GM11168 (cell line): Measurements from ENCODE around the gene MAP3K4.

ENCODE experiments used
- in situ Hi-C: fragments of 300-500 bp; cut with MboI; formaldehyde crosslinking; loops from one replicate; pipeline ENCODE4 v1.12.0; 2022; ENCODE audit warnings: low sequenced_read_pairs; ENCODE audit not compliant: unreplicated experiment

The MAP3K4 gene

DNA sequence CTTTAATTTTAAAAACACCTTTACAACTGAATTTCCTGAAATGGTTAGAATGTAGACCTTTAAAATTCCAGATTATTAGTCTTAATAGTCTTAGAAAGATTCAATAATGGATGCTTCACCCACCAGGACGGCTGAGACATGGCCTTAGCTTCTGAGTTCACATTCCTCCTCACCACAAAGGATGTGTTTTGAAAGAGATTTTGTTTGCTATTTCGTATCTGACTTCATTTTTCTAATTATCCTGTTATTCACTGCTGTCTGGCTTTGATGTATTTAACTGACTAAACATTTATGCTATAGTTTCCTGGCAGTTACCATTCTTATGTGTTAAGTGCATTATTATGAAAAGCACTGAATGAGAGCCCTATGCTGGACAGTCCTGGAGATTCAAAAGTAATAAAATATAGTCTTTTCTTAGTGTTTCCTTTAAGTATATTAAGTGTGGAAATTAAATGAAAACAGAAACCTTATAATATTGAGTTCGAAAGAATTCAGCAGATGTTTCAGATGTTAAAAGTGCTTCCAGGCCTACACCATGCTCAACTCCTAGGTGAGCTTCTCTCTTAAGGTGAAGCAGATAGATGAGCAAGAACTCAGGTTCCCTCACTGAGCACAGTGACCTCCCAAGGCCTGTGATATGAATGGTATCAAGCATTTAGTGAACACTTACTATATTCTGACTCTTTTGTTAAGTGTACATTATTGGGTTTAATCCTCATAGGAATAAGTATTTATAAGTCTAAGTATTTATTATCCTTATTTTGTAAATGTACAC lies 40.3 kb downstream of the MAP3K4 start:
- in situ Hi-C loops: no loop called here

DNA sequence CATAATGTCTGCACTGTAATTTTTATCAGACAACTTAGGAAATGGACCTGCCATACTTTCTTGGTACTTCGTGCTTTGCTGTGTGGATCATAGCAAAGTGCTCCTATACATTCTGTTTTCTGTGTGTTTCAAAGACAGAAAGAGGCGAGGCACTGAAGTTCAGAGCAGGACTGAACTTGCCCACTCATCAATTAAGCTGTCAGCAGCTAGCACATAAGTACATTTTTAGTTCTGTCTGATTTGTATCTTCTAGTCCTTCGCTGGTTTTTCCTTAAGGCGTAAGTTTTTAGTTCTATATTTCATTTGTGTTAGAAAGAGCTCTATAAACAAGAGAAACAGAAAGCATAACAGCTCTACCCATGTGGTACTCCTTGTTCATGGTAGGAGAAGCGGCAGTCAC lies 42.1 kb downstream of the MAP3K4 start:
- in situ Hi-C loops: no loop called here

DNA sequence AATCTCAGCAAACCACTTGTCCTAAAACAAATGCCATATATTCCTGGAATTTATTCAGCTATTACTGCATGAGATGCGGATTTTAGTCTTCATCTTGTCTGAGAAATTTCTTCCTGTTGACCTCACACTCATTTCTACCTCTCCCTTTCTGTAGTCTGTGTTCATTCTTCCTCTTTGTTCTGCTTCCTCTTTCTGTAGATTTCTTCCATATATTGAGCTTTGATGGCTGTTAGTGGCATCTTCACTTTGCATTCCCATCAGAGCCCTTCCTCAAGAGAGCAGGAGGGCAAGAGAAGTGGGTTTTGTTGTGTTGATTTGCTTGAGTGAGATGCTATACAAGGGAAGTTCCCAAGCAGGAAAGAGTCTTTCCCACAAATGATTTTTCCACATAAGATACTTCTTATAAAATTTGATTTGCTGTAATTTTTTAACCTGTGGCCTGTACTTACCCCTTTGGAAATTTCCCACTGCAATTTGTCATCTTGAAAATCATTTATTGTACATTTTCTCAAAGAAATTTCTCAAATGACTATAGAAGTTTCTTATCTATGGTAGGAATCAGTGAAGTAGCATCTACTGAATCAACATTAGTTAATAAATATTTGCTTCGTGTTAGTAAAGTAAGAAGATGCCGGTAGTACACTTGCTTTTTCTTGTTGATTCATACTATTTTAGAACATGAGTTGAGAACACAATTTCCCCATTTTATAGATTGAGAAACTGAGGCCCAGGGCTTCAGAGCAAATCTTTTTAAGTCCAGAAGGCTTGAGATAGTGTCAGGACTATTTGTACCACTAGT lies 43.8 kb downstream of the MAP3K4 start:
- in situ Hi-C loops: no loop called here

DNA sequence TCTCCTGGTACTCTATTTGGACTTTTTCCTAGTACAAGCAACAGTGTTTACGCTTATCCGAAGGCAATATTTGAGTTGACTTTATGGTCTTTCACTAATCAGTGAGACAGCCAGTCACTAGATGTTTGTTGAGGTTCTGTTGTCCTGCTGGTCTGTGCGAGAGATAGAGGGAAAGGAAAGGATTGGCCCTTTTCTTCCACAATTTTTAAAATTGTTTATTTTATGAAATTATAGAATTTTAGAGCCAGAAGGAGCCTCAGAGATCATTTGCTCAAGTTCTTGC lies 44.4 kb downstream of the MAP3K4 start:
- in situ Hi-C loops: no loop called here

DNA sequence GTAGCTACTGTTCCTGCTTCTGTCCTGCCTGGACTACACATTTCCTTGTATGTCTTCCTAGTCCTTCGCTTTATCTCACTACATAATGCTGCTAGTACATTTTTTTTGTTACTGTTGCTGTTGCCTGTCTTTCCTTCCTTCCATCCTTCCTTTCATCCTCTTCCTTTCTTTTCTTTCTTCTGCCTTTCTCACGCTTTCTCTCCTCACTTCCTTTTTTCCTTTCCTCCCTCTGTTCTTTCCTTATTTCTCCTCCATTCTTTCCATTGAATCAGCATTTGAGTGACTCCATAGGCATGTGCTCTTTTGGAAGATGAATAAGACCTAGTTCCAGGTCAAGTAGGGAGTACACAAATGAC lies 46.3 kb downstream of the MAP3K4 start:
- in situ Hi-C loops: no loop called here

DNA sequence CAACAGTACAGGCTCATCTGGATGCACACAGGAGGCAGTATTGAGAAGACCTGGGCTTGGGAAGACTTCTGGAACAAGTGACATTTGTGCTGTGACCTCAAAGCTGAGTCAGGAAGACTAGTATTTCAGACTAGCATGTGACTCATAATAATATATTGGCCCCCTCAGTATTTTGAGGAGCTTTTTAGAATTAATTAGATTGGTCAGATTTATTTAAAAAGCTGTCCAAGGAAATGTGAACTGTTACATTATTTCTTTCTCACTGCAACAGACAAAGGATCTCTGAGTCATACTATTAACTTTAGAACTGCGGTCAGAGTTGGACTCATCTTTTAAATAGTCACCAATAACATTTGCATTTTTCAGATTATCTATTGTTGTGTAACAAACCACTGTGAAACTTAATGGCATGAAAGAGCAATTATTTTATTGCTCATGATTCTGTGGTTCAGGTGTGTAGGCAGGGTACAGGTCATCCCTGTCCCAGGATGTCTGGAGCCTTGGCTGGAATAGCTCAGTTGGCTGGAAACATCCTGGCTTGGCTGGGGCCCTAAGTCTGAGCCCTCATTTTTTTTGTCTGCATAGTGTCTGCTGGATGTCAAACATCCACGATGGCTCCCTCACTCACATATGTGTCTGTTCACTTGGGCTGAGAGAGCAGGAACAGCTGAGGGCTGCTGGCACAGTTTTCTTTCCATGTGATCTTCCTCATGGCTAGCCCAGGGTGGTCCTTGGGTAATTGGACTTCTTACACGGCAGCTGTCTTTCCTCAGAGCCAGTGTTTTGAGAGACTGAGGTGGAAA lies 46.9 kb downstream of the MAP3K4 start:
- in situ Hi-C loops: no loop called here

DNA sequence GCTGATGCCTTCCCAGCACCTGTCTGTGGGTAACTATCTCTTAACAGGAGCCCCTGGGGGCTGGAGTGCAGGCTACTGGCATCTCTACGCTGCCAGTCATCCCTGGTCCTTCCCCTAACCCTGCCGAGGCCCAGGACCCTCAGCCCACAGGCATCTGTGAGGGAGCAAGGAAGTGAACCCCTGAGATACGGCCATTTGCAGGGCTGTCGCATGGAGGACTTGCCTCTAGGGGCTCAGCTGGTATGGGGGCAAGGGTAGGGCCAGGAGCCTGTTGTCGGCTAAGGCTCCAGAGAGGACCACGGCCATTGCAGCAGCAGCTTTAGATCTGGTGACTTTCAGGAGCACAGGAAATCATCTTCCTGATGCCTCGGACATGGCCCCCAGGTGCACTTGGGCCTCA lies 49.7 kb downstream of the MAP3K4 start:
- in situ Hi-C loops: no loop called here

DNA sequence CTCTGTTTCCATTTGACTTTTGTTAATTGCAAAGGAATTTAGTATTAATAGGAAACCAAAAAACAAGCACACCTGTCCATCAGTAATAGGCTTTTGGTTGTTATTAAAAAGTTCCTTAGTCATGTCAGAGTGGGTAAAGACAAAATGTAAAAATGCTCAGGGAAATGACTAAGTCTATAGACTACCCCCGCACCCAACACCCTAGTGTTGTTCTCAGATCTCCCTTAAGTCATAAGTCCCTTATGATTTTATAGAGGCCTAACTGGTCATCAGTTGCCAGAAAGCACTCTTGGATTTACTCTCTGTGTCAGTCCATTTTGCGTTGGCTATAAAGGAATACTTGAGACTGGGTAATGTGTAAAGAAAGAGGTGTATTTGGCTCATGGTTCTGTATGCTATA lies 52.8 kb downstream of the MAP3K4 start:
- in situ Hi-C loops: no loop called here

DNA sequence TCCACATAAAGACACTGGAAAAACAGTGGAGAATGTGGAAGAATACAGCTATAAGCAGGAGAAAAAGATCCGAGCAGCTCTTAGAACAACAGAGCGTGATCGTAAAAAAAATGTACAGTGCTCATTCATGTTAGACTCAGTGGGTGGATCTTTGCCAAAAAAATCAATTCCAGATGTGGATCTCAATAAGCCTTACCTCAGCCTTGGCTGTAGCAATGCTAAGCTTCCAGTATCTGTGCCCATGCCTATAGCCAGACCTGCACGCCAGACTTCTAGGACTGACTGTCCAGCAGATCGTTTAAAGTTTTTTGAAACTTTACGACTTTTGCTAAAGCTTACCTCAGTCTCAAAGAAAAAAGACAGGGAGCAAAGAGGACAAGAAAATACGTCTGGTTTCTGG lies 57.1 kb downstream of the MAP3K4 start:
- in situ Hi-C loops: no loop called here

DNA sequence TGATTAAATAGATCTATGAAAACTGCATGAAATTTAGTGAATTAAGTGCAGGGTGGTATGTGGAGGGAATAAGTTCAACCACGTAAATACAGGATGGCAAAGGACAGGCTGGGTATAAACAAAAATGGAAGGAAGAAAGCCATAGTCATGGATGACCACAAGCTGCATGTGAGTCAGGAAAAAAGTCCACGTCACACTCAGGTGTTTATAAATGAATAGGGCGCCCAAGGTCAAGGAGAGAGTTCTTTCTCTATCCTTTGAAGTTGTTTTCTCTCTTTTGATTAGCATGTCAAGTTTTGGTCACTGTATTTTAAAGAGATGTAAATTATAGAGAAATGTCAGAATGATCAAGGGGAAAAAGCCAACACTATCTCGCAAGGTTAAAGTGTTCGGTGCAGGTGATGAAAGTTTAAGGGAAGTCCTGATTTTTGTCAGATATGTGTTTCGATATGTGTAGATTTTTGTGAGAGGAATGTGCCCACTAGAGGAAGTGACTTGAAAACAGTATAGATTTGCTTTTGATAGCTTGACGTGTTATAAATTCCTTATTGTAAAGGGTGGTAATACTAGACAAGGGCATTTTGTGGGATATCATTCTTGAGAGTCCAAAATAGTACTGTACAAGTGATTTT lies 58.7 kb downstream of the MAP3K4 start:
- in situ Hi-C loops: no loop called here

DNA sequence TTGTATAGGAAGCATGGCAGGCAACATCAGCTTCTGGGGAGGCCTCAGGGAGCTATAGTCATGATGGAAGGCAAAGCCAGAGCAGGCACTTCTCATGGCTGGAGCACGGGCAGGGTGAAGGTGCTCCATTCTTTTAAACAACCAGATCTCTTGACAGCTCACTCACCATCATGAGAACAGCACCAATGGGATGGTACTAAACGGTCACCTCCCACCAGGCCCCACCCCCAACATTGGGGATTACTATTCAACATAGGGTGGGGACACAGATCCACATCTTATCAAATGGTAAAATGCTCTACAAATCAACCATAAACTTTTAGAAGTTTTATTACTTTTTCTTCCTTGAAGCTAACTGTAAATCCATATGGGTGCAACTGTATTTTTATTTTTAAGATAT lies 61.5 kb downstream of the MAP3K4 start:
- in situ Hi-C loops: no loop called here

DNA sequence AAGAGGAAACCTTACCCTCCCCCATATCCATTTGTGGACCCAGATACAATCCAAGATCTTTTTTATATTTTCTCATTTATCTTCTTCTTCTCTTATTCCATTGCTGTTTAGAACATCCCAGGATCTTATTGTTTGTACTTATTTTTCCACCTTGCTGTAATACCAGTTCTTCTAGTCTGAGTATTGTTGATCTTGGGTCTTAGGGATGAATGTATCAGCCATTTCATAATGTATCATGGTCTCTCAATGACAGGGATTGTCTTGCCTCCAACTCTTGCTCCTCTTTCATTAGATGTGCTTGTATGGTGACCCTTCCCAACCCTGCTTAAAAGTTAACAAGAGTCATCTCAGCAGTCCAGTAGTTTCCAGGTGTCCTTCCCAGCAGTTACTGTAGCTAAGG lies 63.3 kb downstream of the MAP3K4 start:
- in situ Hi-C loops: no loop called here

DNA sequence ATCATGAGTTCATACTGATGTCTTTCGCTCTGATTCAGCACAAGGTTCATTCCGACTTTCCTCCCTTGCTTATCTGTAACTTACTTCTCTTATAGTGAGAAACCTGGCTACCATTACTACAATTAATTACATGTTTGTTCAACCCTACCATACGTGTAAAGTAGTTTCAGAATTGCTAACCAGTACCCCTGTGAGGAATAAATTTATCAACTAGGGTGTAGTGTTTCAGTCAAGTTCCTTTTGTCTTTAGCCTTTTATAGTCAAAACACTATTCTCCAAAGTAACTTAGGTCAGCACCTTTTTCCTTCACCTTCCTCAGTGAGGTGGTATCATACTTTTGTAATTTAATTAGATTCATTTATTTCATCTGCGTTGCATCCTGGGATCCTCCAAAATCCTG lies 64.9 kb downstream of the MAP3K4 start:
- in situ Hi-C loops: no loop called here

DNA sequence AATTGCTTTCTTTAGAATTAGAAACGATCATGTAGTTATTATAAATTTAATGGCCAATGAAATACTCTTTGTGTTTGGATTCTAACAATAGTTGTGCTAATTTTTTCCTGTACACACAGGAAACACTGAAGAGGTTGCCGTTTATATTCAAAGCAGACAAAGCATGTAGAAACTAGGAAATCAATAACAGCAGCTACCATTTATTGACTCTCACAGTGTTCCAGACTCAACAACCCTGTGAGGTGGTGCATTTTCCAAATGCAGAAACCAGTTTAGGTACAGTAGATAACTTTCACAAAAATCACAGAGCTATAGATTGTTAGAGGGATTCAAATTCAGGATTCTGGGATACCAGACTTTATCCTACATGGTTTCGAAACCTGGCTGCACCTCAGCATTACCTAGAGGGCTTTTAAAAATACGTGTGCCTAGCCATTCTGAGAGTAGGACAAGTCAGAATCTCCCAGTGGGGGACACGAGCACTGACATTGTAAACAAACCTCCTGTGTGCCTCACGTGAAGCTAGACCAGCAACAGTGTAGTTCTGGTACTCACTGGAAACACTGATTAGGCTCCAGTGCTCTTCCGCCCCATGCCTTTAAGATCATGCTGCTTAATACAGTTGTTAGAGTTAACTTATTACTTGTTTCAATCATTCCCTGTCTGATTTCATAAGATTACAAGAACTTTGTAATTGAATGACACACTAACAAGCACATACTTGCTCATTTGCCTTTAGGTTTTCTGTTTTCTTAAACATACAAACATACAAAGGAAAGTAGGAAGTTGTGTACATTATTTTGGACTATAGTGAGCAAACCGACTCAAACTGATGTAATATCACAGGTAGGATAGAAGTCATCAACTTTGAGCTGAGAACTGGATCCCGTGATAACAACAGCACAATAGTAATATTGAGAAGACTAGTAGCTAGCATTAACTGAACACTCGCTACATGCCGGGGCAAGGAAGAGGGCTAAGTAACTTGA lies 65.8 kb downstream of the MAP3K4 start:
- in situ Hi-C loops: no loop called here

DNA sequence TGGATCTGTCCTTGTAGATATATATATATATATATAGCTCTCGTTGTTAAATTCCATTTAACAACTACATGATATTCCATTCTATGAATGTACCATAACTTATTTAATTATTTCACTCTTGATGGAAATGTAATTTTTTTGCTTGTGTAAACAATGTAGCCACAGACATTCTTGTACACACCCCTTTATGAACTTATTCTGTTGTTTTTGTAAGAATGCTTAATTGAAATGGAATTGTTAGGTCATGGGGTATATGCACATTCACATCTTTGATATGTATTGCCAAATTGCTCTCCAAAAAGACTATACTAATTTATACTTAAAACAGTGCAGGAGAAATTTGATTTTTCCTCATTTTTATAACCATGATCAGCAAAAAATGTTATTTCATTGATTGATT lies 67.2 kb downstream of the MAP3K4 start:
- in situ Hi-C loops: no loop called here

DNA sequence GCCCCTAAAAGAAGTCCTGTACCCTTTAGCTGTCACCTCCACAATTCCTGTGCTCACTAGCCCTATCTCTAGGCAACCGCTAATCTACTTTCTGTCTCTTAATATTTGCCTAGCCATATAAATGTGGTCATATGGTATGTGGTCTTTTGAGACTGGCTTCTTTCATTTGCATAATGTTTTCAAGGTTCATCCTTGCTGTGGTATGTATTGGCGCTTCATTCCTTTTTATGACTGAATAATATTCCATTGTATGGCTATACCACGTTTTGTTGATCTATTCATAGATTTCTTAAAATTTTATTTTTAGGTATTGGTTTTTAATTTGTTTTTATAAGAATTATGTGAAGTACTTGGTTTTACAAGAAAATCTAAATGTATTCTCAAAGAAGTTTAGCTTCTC lies 70.0 kb downstream of the MAP3K4 start:
- in situ Hi-C loops: no loop called here

DNA sequence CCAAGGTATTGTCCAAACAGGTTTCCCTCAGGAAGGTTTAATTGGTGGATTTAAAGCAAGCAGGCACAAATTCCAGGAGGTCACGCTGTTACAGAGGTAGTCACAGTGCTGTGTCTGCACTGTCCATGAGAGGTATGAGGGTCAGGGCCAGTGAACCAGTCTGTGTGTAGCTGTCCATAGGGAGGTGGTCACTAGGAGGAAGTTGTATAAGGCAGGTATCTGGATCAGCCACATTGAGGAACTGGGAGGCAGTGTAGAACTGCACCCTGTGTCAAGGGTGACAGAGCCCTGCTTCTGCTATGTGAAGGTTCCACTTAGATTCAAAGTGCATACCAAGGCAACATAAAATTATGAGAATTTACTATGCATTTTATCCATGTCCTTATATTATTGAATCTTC lies 73.3 kb downstream of the MAP3K4 start:
- in situ Hi-C loops: no loop called here

DNA sequence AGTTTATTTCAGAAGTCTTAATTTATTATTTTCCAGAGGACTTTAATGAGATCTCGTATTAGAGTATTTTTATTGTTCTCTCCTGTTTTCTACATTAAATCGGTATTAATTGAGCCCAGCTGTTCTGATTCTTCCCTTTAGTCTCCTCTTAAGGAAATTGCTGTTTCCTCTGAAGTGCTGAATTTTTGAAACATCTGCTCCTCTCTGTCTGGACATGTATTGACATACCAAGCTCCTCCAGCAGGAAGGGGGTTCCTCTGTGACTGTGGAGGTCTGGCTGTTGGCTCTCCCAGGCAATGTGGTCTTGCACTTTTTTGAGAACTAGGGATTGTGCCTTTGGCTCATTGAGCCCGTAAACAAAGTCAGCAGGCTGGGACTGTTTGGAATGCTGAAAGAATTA lies 74.9 kb downstream of the MAP3K4 start:
- in situ Hi-C loops: no loop called here

DNA sequence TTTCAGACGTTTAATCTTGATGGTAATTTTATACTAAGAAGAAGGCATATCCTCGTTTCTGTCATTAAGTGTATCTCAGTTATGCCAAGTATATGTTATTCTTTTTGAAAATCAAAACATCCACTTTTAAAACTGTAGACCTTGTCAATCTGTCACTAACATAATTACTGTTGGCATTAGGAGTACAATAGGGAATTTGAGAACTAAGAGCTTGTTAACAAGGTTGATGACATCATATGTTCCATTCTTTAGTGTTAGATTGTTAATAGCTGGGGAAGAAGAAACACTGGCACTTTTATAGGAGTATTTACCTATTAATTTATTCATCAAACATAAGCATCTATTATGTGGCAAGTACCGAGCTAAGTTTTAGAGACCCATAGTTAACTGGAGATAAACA lies 76.2 kb downstream of the MAP3K4 start:
- in situ Hi-C loops: no loop called here

DNA sequence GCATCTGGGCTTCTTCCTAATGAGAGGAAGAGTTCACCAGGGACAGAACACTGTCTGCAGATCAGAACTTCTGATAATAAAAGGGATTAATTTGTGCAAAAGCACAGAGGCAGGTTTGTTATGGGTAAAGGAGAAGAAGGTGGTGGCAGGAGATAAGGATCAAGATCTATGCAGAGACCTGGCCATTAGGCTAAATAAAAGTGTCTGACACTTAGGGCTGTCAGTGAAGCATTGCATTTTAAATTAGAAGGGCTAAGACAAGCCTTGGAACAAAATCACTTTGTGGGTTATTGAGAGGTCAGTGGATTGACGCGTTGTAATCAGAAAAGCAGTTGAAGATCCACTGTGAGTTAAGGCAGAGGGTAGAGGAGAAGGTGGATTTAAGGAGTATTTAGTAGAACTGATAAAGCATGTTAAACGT lies 76.8 kb downstream of the MAP3K4 start:
- in situ Hi-C loops: no loop called here
